ENCODE measurements around the gene UBE2I.

DNA sequence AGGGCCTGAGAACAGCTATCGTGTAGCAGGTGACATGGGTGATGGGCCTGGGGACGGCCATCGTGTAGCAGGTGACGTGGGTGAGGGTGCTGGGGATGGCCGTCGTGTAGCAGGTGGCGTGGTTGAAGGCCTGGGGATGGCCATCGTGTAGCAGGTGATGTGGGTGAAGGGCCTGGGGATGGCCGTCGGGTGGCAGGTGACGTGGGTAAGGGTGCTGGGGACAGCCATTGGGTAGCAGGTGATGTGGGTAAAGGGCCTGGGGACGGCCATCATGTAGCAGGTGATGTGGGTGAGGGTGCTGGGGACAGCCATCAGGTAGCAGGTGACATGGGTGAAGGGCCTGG lies 38.1 kb upstream of the UBE2I start:
- TF ChIP-seq POLR2AphosphoS5 (IDR thresholded peaks at IDR 0.05) = no peak
- TF ChIP-seq, protein P1, sequence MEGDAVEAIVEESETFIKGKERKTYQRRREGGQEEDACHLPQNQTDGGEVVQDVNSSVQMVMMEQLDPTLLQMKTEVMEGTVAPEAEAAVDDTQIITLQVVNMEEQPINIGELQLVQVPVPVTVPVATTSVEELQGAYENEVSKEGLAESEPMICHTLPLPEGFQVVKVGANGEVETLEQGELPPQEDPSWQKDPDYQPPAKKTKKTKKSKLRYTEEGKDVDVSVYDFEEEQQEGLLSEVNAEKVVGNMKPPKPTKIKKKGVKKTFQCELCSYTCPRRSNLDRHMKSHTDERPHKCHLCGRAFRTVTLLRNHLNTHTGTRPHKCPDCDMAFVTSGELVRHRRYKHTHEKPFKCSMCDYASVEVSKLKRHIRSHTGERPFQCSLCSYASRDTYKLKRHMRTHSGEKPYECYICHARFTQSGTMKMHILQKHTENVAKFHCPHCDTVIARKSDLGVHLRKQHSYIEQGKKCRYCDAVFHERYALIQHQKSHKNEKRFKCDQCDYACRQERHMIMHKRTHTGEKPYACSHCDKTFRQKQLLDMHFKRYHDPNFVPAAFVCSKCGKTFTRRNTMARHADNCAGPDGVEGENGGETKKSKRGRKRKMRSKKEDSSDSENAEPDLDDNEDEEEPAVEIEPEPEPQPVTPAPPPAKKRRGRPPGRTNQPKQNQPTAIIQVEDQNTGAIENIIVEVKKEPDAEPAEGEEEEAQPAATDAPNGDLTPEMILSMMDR (IDR thresholded peaks at IDR 0.05) = no peak

Measured in prostate gland (tissue), 2 donors.